Dendritic cell treated with granulocyte-macrophage colony-stimulating factor and Interleukin-4, amounts not matched to agents 40 ng/mL and 50 ng/mL, for 4 days (primary cell): Measurements from ENCODE around the gene SSC5D.
A peak's percentile ranks its signal among the peaks of the same experiment; 100 is the strongest.

Source experiments
- H3K27ac Mint-ChIP-seq: one replicate; pipeline ENCODE4 v1.8.0; 2022; ENCODE audit warnings: mild to moderate bottlenecking, mixed read lengths
- H3K27me3 Mint-ChIP-seq: one replicate; pipeline ENCODE4 v1.8.0; 2022; ENCODE audit warnings: mild to moderate bottlenecking, mixed read lengths
- H3K36me3 Mint-ChIP-seq: one replicate; pipeline ENCODE4 v1.8.0; 2022; ENCODE audit warnings: low read depth, mixed read lengths
- H3K4me1 Mint-ChIP-seq: one replicate; pipeline ENCODE4 v1.8.0; 2022; ENCODE audit warnings: low read depth, mixed read lengths
- H3K4me3 Mint-ChIP-seq: one replicate; pipeline ENCODE4 v1.8.0; 2022; ENCODE audit warnings: mild to moderate bottlenecking, moderate library complexity, mixed read lengths
- H3K9me3 Mint-ChIP-seq: one replicate; pipeline ENCODE4 v1.8.0; 2022; ENCODE audit warnings: mixed read lengths
- intact Hi-C: fragments of 100-400 bp; cut with micrococcal nuclease; formaldehyde crosslinking; loops from one replicate; pipeline ENCODE4 v1.15.0; 2022

Gene SSC5D

DNA sequence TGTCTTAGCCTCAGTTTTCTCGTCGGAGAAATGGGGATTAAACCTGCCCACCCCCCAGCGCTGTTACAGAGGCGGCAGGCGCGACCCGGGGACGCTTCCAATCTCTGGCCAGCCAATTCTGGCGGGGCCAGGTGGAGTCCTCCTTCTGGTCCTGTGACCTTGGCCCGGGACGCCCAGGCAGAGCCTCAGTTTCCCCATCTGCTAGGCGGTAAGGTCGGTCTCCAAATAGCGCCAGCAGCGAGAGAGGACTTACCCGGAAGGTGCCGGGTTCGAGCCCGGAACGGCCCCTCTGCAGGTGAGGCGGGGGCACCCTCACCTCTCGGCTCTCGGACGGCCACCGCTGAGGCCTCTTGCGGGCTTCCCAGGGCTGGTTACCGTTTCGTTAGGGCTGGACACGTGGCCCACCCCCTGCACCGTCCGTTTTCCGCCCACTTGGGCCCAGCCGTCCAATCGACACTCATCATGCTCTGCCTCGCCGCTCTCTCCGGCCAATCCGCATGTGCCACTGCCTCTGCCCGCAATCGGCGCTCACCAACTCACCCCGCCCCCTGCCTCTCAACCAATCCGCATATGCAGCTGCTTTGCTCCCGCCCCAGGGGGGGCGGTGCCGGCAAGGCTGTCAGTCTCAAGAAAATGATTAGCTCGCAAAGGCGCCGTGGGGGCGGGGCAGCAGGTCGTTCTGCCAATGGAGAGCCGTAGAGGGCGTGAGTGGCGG is 26.8 kb upstream of the SSC5D start, which contains the start of gene ISOC2:
TSS of gene ISOC2 (minus strand) at position 384 of the 715 bp plus-strand sequence. CDS start 5,156 bp downstream, outside the sequence.
- Mint-ChIP-seq H3K27ac (peak within 1 kb of the TSS; percentile 92), H3K4me1 (peaks cover 34% of the 10 kb centered on the region), H3K4me3 (peak within 1 kb of the TSS; percentile 90), H3K9me3 (no peaks in the 10 kb centered on the region), H3K36me3 (peaks cover 20% of the 10 kb centered on the region), H3K27me3 (peaks cover 14% of the 10 kb centered on the region)
- intact Hi-C loops: no loop called here

GRCh38 chr19:55461974-55462626 is 26.1 kb upstream of the SSC5D start:
- peaks cover 14% of the 10 kb centered on the region for H3K36me3 Mint-ChIP-seq
- H3K4me1 Mint-ChIP-seq: peaks cover 34% of the 10 kb centered on the region
- H3K4me3 Mint-ChIP-seq: peak overlapping the region; percentile 90
- intact Hi-C loops: loop anchor here (1.0 kb wide), 1 partner anchor 14 kb away; the partner anchor contains the start of gene ZNF628
- H3K27me3 Mint-ChIP-seq: peaks cover 15% of the 10 kb centered on the region
- peak overlapping the region; percentile 92 for H3K27ac Mint-ChIP-seq
- H3K9me3 Mint-ChIP-seq: no peaks in the 10 kb centered on the region

DNA sequence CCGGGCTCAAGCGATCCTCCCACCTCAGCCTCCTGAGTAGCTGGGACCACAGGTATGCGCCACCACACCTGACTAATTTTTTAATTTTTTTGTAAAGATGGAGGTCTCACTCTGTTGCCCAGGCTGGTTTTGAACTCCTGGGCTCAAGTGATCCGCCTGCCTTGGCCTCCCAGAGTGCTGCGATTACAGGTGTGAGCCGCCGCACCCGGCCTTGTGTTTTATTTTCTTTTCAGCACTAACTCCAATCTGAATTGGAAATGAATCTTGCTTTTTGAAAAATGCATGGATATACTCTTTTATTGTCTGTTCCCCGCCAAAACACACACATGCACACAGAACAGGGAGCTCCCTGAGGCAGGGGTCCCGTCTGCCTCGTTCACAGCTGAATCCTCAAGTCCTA is 25.5 kb upstream of the SSC5D start:
- Mint-ChIP-seq H3K27me3 (peaks cover 19% of the 10 kb centered on the region), H3K36me3 (peaks cover 10% of the 10 kb centered on the region), H3K9me3 (no peaks in the 10 kb centered on the region), H3K4me3 (peak overlapping the region; percentile 90), H3K27ac (peak overlapping the region; percentile 92), H3K4me1 (peaks cover 34% of the 10 kb centered on the region)
- intact Hi-C loops: loop anchor here (1.0 kb wide), 1 partner anchor 14 kb away; the partner anchor contains the start of gene ZNF628

DNA sequence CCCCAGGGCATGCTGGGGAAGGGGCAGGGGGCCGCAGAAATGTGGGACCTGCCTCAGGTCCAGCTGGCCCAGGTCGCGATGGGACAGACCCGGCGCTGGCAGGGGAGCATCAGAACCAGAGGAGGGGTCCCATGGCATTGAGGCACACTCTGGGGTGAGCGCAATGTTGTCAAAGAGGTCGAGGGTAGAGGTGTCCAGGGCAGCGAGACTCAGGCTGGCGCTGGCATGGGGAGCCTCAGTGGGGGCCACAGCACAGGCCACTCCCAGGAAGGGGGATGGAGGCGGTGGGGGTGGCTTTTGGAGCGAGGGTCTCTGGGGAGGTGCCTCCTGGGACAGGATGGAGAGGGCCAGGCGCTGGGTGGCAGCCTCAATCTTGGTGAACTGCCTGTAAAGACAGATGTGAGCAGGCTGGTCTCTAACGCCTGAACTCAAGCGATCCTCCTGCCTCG is 24.6 kb upstream of the SSC5D start:
- intact Hi-C loops: no loop called here
- H3K4me3 Mint-ChIP-seq: no peak overlapping the region
- no peaks in the 10 kb centered on the region for H3K9me3 Mint-ChIP-seq
- H3K4me1 Mint-ChIP-seq: peaks cover 33% of the 10 kb centered on the region
- peaks cover 19% of the 10 kb centered on the region for H3K27me3 Mint-ChIP-seq
- H3K36me3 Mint-ChIP-seq: peaks cover 7% of the 10 kb centered on the region
- H3K27ac Mint-ChIP-seq: no peak overlapping the region

DNA sequence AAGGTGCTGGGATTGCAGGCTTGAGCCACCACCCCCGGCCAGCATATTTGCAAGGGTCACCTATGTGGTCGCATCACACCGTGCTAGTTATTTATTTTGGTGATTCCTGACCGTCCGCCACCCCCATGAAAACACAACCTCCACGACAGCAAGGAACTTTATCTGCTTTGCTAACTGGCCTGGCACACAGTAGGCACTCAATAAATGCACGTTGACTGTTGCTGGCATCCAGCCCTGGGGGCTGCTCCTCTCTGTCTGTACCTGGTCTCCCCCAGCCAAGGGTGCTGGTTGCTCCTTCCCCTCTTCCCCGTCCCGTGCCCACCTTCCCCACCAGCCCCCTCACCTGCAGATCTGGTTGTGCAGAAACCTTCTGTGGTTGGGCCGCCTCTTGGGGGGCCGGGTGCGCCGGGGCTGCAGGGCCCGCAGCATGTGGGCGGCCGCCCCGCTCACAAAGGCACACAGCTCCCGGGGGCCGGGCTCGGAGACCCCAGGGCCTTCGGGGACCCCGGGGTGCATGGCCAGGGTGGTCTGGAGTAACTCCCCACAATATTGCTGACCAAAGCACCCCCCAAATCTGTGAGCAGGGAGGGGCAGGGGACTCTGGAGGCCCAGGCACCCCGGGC is 24.1 kb upstream of the SSC5D start:
- H3K27me3 Mint-ChIP-seq: peaks cover 19% of the 10 kb centered on the region
- intact Hi-C loops: no loop called here
- no peaks in the 10 kb centered on the region for H3K9me3 Mint-ChIP-seq
- H3K4me3 Mint-ChIP-seq: no peak overlapping the region
- H3K27ac Mint-ChIP-seq: no peak overlapping the region
- H3K36me3 Mint-ChIP-seq: peaks cover 7% of the 10 kb centered on the region
- peaks cover 30% of the 10 kb centered on the region for H3K4me1 Mint-ChIP-seq

- Mint-ChIP-seq H3K4me3 (no peak within 1 kb of the TSS), H3K27me3 (peaks cover 19% of the 10 kb centered on the region), H3K36me3 (peaks cover 7% of the 10 kb centered on the region), H3K27ac (no peak within 1 kb of the TSS), H3K4me1 (peaks cover 25% of the 10 kb centered on the region), H3K9me3 (no peaks in the 10 kb centered on the region)
- intact Hi-C loops: no loop called here
Observed at GRCh38 chr19:55464662-55465054, 23.6 kb upstream of the SSC5D start, which contains the start of gene C19orf85. Gene C19orf85 (minus strand): TSS chr19:55464751. CDS start chr19:55464554, 197 bp downstream.

DNA sequence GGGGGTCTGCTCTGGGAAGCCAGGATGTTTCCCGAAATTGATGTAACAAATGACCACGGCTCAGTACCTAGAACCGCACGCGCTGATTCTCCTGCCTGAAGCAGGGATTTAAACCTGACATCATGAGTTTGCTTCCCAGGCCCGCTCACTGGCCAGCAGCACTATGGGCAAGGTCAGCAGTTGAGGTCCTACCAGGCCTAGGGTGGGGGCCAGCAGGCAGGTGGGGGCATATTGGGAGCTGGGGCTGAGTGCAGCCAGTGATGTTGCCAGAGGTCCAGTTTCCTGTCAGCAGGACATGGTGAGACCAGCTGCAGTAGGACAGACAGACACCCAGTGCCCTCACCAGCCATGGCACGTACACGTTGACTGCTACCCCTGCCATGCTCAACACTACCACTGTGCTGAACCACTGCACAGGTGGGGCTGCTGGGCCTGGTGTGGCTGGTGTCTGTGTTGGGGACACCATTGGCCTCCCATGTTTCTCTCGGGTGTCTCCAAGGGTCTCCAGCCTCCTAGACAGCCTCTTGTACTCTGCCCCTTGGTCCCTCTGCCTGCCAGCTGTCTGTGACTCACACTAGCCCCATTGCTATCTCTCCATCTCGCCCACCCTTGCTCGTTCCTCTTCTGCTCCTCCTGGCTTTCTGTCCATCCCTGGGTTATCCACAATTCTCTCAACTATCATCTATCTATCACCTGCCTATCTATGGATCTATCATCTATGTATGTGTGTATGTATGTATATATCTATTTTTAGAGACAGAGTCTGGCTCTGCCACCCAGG is 22.6 kb upstream of the SSC5D start:
- Mint-ChIP-seq H3K4me3 (no peak overlapping the region), H3K4me1 (peaks cover 15% of the 10 kb centered on the region), H3K36me3 (peaks cover 6% of the 10 kb centered on the region), H3K9me3 (no peaks in the 10 kb centered on the region), H3K27me3 (peaks cover 19% of the 10 kb centered on the region), H3K27ac (peak overlapping the region; percentile 0)
- intact Hi-C loops: no loop called here

GRCh38 chr19:55466241-55466614 is 22.0 kb upstream of the SSC5D start:
- no peak overlapping the region for H3K4me3 Mint-ChIP-seq
- peaks cover 19% of the 10 kb centered on the region for H3K27me3 Mint-ChIP-seq
- H3K9me3 Mint-ChIP-seq: no peaks in the 10 kb centered on the region
- intact Hi-C loops: no loop called here
- peak overlapping the region; percentile 0 for H3K27ac Mint-ChIP-seq
- H3K4me1 Mint-ChIP-seq: peaks cover 10% of the 10 kb centered on the region
- H3K36me3 Mint-ChIP-seq: no peaks in the 10 kb centered on the region

DNA sequence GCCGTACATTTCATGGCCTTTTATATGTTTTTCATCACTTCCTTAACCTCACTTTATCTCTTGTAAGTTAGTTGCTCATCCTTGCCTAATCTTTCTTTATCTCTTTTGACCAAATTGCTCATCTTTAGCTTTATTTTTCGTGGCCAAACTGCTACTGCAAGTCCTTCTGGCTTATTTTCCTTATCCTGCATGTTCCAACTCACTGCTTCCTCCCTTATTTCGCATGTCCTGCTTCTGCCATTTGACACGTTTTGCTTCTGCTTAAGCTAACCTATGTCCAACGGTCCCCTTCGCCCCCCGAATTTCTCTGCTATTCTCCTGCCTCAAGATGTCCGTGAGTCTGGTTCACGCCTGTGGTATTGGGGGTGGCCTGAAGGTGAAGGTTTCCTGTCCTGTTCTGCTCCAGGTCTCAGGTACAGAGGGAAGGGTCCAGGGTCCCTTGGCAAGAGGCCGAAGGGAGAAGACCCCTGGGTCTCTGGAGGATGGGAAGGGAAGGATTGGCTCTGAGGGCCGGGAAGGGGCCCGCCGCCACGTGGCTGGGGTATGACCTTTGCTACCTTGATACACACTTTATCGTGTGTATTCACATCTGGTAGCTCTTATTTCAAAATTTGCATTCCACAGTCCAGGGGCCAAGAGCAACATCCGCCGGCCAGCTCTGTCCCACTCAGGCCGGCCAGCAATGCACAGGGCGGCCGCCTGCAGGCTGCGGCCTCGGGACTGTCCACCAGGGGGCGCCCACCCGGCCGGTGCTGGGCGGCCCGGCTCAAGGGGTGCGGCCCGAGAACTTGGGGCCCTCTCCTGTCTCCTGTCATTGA is 20.8 kb upstream of the SSC5D start:
- Mint-ChIP-seq H3K4me1 (peaks cover 6% of the 10 kb centered on the region), H3K27ac (peak overlapping the region; percentile 13), H3K36me3 (no peaks in the 10 kb centered on the region), H3K4me3 (no peak overlapping the region), H3K9me3 (no peaks in the 10 kb centered on the region), H3K27me3 (peaks cover 19% of the 10 kb centered on the region)
- intact Hi-C loops: loop anchor here (1.0 kb wide), 1 partner anchor 36 kb away; no protein-coding TSS in a partner anchor

- intact Hi-C loops: loop anchor here (1.0 kb wide), 1 partner anchor 35 kb away; no protein-coding TSS in a partner anchor
- no peak overlapping the region for H3K27ac Mint-ChIP-seq
- peaks cover 1% of the 10 kb centered on the region for H3K4me1 Mint-ChIP-seq
- peaks cover 17% of the 10 kb centered on the region for H3K27me3 Mint-ChIP-seq
- no peaks in the 10 kb centered on the region for H3K9me3 Mint-ChIP-seq
- no peaks in the 10 kb centered on the region for H3K36me3 Mint-ChIP-seq
- no peak overlapping the region for H3K4me3 Mint-ChIP-seq
Observed at GRCh38 chr19:55468054-55468393, 20.2 kb upstream of the SSC5D start.

DNA sequence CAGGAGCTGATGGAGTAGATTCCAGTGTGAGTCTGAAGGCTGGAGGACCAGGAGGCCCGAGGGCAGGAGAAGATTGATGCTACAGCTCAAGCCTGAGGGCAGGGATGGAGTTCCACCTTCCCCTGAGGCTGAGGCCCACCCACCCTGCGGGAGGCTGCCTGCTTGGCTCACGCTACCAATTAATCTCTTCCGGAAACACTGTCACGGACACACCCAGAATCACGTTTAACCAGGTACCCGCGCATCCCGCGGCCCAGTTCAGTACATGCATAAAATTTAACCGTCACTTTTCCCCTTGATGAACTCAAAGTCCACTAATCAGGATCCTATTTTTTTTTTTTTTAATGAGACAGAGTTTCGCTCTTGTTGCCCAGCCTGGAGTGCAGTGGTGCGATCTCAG is 17.0 kb upstream of the SSC5D start:
- intact Hi-C loops: no loop called here
- Mint-ChIP-seq H3K27ac (no peak overlapping the region), H3K4me3 (no peak overlapping the region), H3K4me1 (peaks cover 7% of the 10 kb centered on the region), H3K36me3 (no peaks in the 10 kb centered on the region), H3K27me3 (peaks cover 7% of the 10 kb centered on the region), H3K9me3 (no peaks in the 10 kb centered on the region)

DNA sequence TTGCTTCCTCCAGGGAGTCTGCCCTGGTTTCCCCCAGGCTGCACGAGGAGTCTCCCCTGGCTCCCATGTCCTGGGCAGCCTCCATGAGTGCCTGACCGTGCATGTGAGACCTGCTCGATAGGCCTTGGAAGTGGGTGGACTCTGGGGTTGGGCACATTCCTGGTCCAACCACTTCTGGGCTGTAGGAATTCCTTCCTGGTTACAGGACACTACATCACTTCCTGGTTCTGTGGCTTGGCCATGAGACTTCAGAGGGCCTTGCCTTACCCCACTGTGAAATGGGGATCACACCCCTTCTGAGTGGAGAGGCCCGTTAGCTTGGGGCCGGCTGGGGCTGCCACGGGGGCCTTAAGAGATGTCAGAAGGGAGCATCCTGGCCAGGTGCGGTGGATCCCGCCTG is 15.8 kb upstream of the SSC5D start:
- no peak overlapping the region for H3K4me3 Mint-ChIP-seq
- no peaks in the 10 kb centered on the region for H3K36me3 Mint-ChIP-seq
- H3K9me3 Mint-ChIP-seq: no peaks in the 10 kb centered on the region
- H3K27me3 Mint-ChIP-seq: peaks cover under 1% of the 10 kb centered on the region
- peaks cover 8% of the 10 kb centered on the region for H3K4me1 Mint-ChIP-seq
- intact Hi-C loops: no loop called here
- H3K27ac Mint-ChIP-seq: no peak overlapping the region
